HUES48 (cell line): ENCODE results near the gene FANCD2OS.
"Not testable (repeated sequence)": the region's sequence is repeated elsewhere in the genome, so short reads cannot be mapped to it uniquely, and the experiment has no call there.

Source experiments
- H3K27ac ChIP-seq: one replicate; pipeline ENCODE4 v1.7.0; 2013; ENCODE audit warnings: low read depth, low read length, inconsistent platforms
- H3K27me3 ChIP-seq: 2 replicates; pipeline ENCODE4 v1.6.1; 2013; ENCODE audit warnings: mild to moderate bottlenecking, low read length; ENCODE audit not compliant: control insufficient read depth, insufficient read depth
- H3K36me3 ChIP-seq: 2 replicates; pipeline ENCODE4 v1.6.1; 2013; ENCODE audit warnings: low read length; ENCODE audit not compliant: control insufficient read depth, insufficient read depth
- H3K4me1 ChIP-seq: 2 replicates; pipeline ENCODE4 v1.6.1; 2013; ENCODE audit warnings: mild to moderate bottlenecking, low read length; ENCODE audit not compliant: control insufficient read depth, insufficient read depth
- H3K4me3 ChIP-seq: 2 replicates; pipeline ENCODE4 v1.5.1; 2013; ENCODE audit warnings: mild to moderate bottlenecking, low read depth, low read length
- H3K9ac ChIP-seq: 2 replicates; pipeline ENCODE4 v1.6.1; 2013; ENCODE audit warnings: mild to moderate bottlenecking, low read depth, low read length, moderate library complexity
- H3K9me3 ChIP-seq: 2 replicates; pipeline ENCODE4 v1.6.1; 2013; ENCODE audit warnings: low read length; ENCODE audit not compliant: control insufficient read depth, insufficient read depth

Gene FANCD2OS

GRCh38 chr3:10137178-10137577, 29.1 kb upstream of the FANCD2OS start:
- Histone ChIP-seq H3K27me3 (no peaks in the 10 kb centered on the region), H3K9ac (no peak overlapping the region), H3K4me1 (no peaks in the 10 kb centered on the region), H3K9me3 (no peaks in the 10 kb centered on the region), H3K27ac (no peak overlapping the region), H3K36me3 (no peaks in the 10 kb centered on the region), H3K4me3 (no peak overlapping the region)

- Histone ChIP-seq H3K4me1 (no peaks in the 10 kb centered on the region), H3K4me3 (no peak overlapping the region), H3K27ac (no peak overlapping the region), H3K9ac (no peak overlapping the region), H3K36me3 (no peaks in the 10 kb centered on the region), H3K27me3 (no peaks in the 10 kb centered on the region), H3K9me3 (no peaks in the 10 kb centered on the region)
These were observed 28.5 kb upstream of the FANCD2OS start for GRCh38 chr3:10136426-10137005.

GRCh38 chr3:10135872-10136271, 27.8 kb upstream of the FANCD2OS start:
- H3K27me3 ChIP-seq, H3K9ac ChIP-seq: not testable (repeated sequence)

GRCh38 chr3:10122724-10123123, 14.7 kb upstream of the FANCD2OS start:
- no peak overlapping the region for H3K9ac ChIP-seq
- no peak overlapping the region for H3K4me3 ChIP-seq
- no peak overlapping the region for H3K27ac ChIP-seq
- H3K27me3 ChIP-seq, result no peaks in the 10 kb centered on the region
- no peaks in the 10 kb centered on the region for H3K4me1 ChIP-seq
- H3K9me3 ChIP-seq, result no peaks in the 10 kb centered on the region
- H3K36me3 ChIP-seq, result peaks cover 53% of the 10 kb centered on the region

More at GRCh38 chr3:10135872-10136271, 27.8 kb upstream of the FANCD2OS start:
- not testable (repeated sequence) for H3K4me1 ChIP-seq, H3K36me3 ChIP-seq, H3K4me3 ChIP-seq, H3K27ac ChIP-seq, H3K9me3 ChIP-seq

GRCh38 chr3:10121064-10121463, 13.0 kb upstream of the FANCD2OS start:
- Histone ChIP-seq H3K9ac (no peak overlapping the region), H3K4me3 (no peak overlapping the region), H3K27me3 (no peaks in the 10 kb centered on the region), H3K27ac (no peak overlapping the region), H3K9me3 (no peaks in the 10 kb centered on the region), H3K36me3 (peaks cover 39% of the 10 kb centered on the region), H3K4me1 (no peaks in the 10 kb centered on the region)

- Histone ChIP-seq H3K27ac (no peak overlapping the region), H3K27me3 (no peaks in the 10 kb centered on the region), H3K9ac (no peak overlapping the region), H3K4me1 (no peaks in the 10 kb centered on the region), H3K4me3 (no peak overlapping the region), H3K36me3 (peaks cover 24% of the 10 kb centered on the region), H3K9me3 (no peaks in the 10 kb centered on the region)
These were observed 11.3 kb upstream of the FANCD2OS start for GRCh38 chr3:10119376-10119775.

GRCh38 chr3:10116928-10117327, 8.9 kb upstream of the FANCD2OS start:
- Histone ChIP-seq H3K4me3 (peak overlapping the region; percentile 89; the same call in 1 of the 2 replicates), H3K9me3 (no peaks in the 10 kb centered on the region), H3K36me3 (peaks cover 20% of the 10 kb centered on the region), H3K27ac (no peak overlapping the region), H3K9ac (no peak overlapping the region), H3K4me1 (no peaks in the 10 kb centered on the region), H3K27me3 (no peaks in the 10 kb centered on the region)

GRCh38 chr3:10116138-10116460, 8.0 kb upstream of the FANCD2OS start:
- H3K36me3 ChIP-seq, result peaks cover 15% of the 10 kb centered on the region
- no peaks in the 10 kb centered on the region for H3K9me3 ChIP-seq
- peak overlapping the region; percentile 66 for H3K9ac ChIP-seq
- H3K27me3 ChIP-seq, result no peaks in the 10 kb centered on the region
- H3K4me1 ChIP-seq, result no peaks in the 10 kb centered on the region
- H3K4me3 ChIP-seq, result peak overlapping the region; percentile 89
- no peak overlapping the region for H3K27ac ChIP-seq

- Histone ChIP-seq H3K27me3 (no peaks in the 10 kb centered on the region), H3K4me3 (peak within 1 kb of the TSS; percentile 89), H3K9ac (peak within 1 kb of the TSS; percentile 66), H3K4me1 (no peaks in the 10 kb centered on the region), H3K27ac (peak within 1 kb of the TSS; percentile 67), H3K9me3 (no peaks in the 10 kb centered on the region), H3K36me3 (peaks cover 10% of the 10 kb centered on the region)
These were observed 7.5 kb upstream of the FANCD2OS start, which contains the start of gene BRK1 for GRCh38 chr3:10115326-10116137. Gene BRK1 (plus strand): TSS chr3:10115675. CDS start chr3:10115702, 27 bp downstream.

- Histone ChIP-seq H3K27ac (no peak overlapping the region), H3K27me3 (no peaks in the 10 kb centered on the region), H3K9ac (no peak overlapping the region), H3K36me3 (peaks cover 3% of the 10 kb centered on the region), H3K4me3 (no peak overlapping the region), H3K9me3 (no peaks in the 10 kb centered on the region), H3K4me1 (no peaks in the 10 kb centered on the region)
These were observed 1.1 kb downstream of the FANCD2OS start for GRCh38 chr3:10106919-10107318.

- H3K27ac ChIP-seq, result no peak overlapping the region
- H3K4me3 ChIP-seq, result no peak overlapping the region
- no peaks in the 10 kb centered on the region for H3K27me3 ChIP-seq
- no peaks in the 10 kb centered on the region for H3K9me3 ChIP-seq
- no peak overlapping the region for H3K9ac ChIP-seq
- H3K4me1 ChIP-seq, result no peaks in the 10 kb centered on the region
- peaks cover 68% of the 10 kb centered on the region for H3K36me3 ChIP-seq
These were observed 9.0 kb downstream of the FANCD2OS start for GRCh38 chr3:10099041-10099440.
